K562 (cell line): ENCODE measurements around the gene ZNF460. TPM values are rescaled to one million over a fixed set of nuclear protein-coding genes. Genes with fewer than 3 reads are reported as not detected.

Experiments used
- ARHGAP35 ChIP-seq: fragments of 450-650 bp; IDR thresholded peaks from 2 replicates; pipeline ENCODE4 v1.6.1; 2018; ENCODE audit not compliant: partially characterized antibody
- CREB3L1 ChIP-seq: fragments of 450-650 bp; IDR thresholded peaks from 2 replicates; pipeline ENCODE4 v1.6.1; 2014; ENCODE audit warnings: low read depth, mild to moderate bottlenecking, moderate library complexity, borderline replicate concordance
- DNMT1 ChIP-seq: fragments of 450-650 bp; IDR thresholded peaks from 2 replicates; pipeline ENCODE4 v1.6.1; 2016; ENCODE audit warnings: antibody characterized with exemption, mild to moderate bottlenecking
- ELF1 ChIP-seq: fragments of 200-800 bp; sonication (Bioruptor generic); IDR thresholded peaks from 2 replicates; pipeline ENCODE4 v1.6.1; 2016; ENCODE audit warnings: missing genetic modification characterization, missing compliant biosample characterization
- EP300 ChIP-seq: IDR thresholded peaks from 2 replicates; pipeline ENCODE4 v1.6.1; 2012; ENCODE audit warnings: low read length, improper control_type of control experiment
- MCM5 ChIP-seq: fragments of 450-650 bp; IDR thresholded peaks from 2 replicates; pipeline ENCODE4 v1.6.1; 2016; ENCODE audit warnings: low read depth
- MTA1 ChIP-seq: fragments of 450-650 bp; IDR thresholded peaks from 2 replicates; pipeline ENCODE4 v1.6.1; 2017; ENCODE audit warnings: borderline replicate concordance
- NBN ChIP-seq: fragments of 450-650 bp; IDR thresholded peaks from 2 replicates; pipeline ENCODE4 v1.6.1; 2016; ENCODE audit warnings: low read depth, mild to moderate bottlenecking
- NKRF ChIP-seq: fragments of 450-650 bp; IDR thresholded peaks from 2 replicates; pipeline ENCODE4 v1.6.1; 2016; ENCODE audit warnings: borderline replicate concordance
- POLR2G ChIP-seq: fragments of 200-400 bp; formaldehyde crosslinking; IDR thresholded peaks from 2 replicates; pipeline ENCODE4 v1.6.1; 2017; ENCODE audit warnings: low read depth, mild to moderate bottlenecking, antibody characterized with exemption, low read length, moderate library complexity
- RB1 ChIP-seq: fragments of 450-650 bp; IDR thresholded peaks from 2 replicates; pipeline ENCODE4 v1.6.1; 2017; ENCODE audit warnings: low read depth, mild to moderate bottlenecking
- RBFOX2 ChIP-seq: fragments of 200-400 bp; formaldehyde crosslinking; IDR thresholded peaks from 2 replicates; pipeline ENCODE4 v1.6.1; 2017; ENCODE audit warnings: low read depth, mild to moderate bottlenecking, low read length, moderate library complexity
- TAF1 ChIP-seq: IDR thresholded peaks from 2 replicates; pipeline ENCODE4 v1.6.1; 2011; ENCODE audit warnings: mild to moderate bottlenecking, low read length, moderate library complexity; ENCODE audit not compliant: insufficient read depth, control insufficient read depth, severe bottlenecking; ENCODE audit errors: extremely low read depth
- TEAD1 ChIP-seq, 2 experiments: fragments of 450-650 bp in 1 of 2; sonication (generic) in 1 of 2; formaldehyde crosslinking; IDR thresholded peaks; 2 replicates each; pipeline versions ENCODE4 v1.4.0 to v1.8.0; 2020 to 2022; ENCODE audit warnings: mild to moderate bottlenecking in 2 of 2, missing genetic modification reagents in 1 of 2
- TFAP4 ChIP-seq: sonication (generic); formaldehyde crosslinking; IDR thresholded peaks from 2 replicates; pipeline ENCODE4 v1.8.0; 2022; ENCODE audit warnings: missing genetic modification reagents, mild to moderate bottlenecking, moderate library complexity, borderline replicate concordance
- THAP12 ChIP-seq: fragments of 250-450 bp; sonication (Bioruptor Pico); IDR thresholded peaks from 2 replicates; pipeline ENCODE4 v1.9.0; 2021; ENCODE audit warnings: mild to moderate bottlenecking, inconsistent platforms
- THRB ChIP-seq: fragments of 450-650 bp; formaldehyde crosslinking; conservative IDR thresholded peaks from 2 replicates; pipeline ENCODE4 v1.4.0; 2022; ENCODE audit warnings: mild to moderate bottlenecking, missing genetic modification characterization
- TRIM28 ChIP-seq: fragments of 450-650 bp; IDR thresholded peaks from 2 replicates; pipeline ENCODE4 v1.6.1; 2017
- ZBTB7A ChIP-seq: IDR thresholded peaks from 2 replicates; pipeline ENCODE4 v1.6.1; 2011; ENCODE audit warnings: low read depth, mild to moderate bottlenecking, low read length, moderate library complexity, borderline replicate concordance; ENCODE audit not compliant: control insufficient read depth
- polyA plus RNA-seq, 8 experiments: library from polyadenylated mRNA; depleted of rRNA in 4 of 8; stranded (reverse) in 5 of 8; unstranded in 3 of 8; fragments of >200 nt; fragmentation: Nextera tagmentation in 2 of 8; fragmentation: Illumina TruSeq in 1 of 8; extraction: Ambion mirVana in 2 of 8; extraction: Trizol in 1 of 8; gene quantifications; 2 replicates each; pipeline versions ENCODE4 v1.2.1 to v1.2.3, GENCODE V29; 2011 to 2014; ENCODE audit warnings: inconsistent platforms in 1 of 8, missing spikeins in 1 of 8
- total RNA-seq, 7 experiments: library from RNA; depleted of rRNA in 6 of 7; stranded (reverse); fragments of >200 nt in 6 of 7; fragmentation: Illumina TruSeq in 2 of 7; extraction: Trizol in 2 of 7; gene quantifications; 2 replicates each; pipeline versions ENCODE4 v1.2.1 to v1.2.3, GENCODE V29; 2011 to 2021; ENCODE audit warnings: low replicate concordance in 1 of 7

Gene ZNF460
- total and polyA plus RNA-seq, 9 of the 15 experiments (the other 6 are each of a cell fraction or from before 2014, with no cell fraction given): 0.45 to 36.2 (median 16.6) TPM

DNA sequence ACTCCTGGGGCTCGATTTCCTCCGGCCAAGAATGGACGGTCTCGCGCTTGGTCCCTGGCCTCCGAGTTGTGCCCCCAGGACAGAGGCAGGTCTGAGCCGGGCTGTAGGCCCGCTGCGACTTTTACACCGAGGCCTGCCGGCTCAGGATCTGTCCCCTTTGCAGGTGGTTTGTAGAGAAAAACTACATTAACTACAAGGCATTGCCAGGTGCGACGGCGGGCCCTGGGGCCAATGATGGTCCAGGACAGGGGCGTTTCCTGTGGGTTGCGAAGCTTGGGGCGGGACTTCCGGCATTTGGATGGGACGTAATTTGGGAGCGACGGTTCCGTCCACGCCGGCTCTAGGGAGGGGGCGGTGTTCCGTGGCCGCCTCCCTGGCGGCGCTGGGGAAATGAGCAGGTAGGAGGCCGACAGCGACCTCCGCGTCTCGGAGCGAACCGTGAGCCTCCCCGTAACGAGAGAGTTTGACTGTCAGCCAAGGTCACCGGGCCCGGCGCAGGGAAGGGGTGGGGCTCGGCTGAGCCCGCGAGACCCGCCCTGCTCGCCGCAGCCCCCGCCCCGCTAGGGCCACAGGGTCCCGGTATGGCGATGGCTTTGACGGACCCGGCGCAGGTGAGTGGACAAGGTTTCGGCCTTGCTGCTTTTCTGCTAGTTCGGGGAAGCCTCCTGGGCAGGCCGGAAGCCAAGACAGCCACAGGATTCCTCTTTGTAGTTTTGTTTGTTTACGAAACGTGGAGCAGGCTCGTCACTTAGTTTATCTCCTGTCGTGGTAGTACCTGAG is 39.8 kb upstream of the ZNF460 start, which contains the start of gene ZNF805 (continued):
- TF ChIP-seq TFAP4 (CRISPR knock-in tag) (peak; percentile 75; the same call in 1 of the 2 replicates), MCM5 (no peak), RBFOX2 (peak; percentile 91), NKRF (peak; percentile 70; the same call in 1 of the 2 replicates), CREB3L1 (peak; percentile 98), POLR2G (peak; percentile 92), EP300 (peak; percentile 29; the same call in 1 of the 2 replicates), ZBTB7A (peak; percentile 68; the same call in 1 of the 2 replicates), RB1 (peak; percentile 66), TEAD1 (CRISPR knock-in tag; IDR thresholded peaks at IDR 0.05) (0 out of 4 replicates have a peak, but pooled peaks of 1 of the 2 experiments have one; percentile 49), THRB (CRISPR knock-in tag) (no peak), MTA1 (peak; percentile 98), NBN (0 out of 2 replicates have a peak, but pooled peaks have one; percentile 41), TRIM28 (0 out of 2 replicates have a peak, but pooled peaks have one; percentile 19), TAF1 (peak; percentile 52), ARHGAP35 (no peak), ELF1 (peak; percentile 67), DNMT1 (no peak), THAP12 (CRISPR knock-in tag) (peak; percentile 63; the same call in 1 of the 2 replicates)
